HCT116 (cell line): ENCODE measurements around the gene WDR93. TPM values are rescaled to one million over a fixed set of nuclear protein-coding genes. Genes with fewer than 3 reads are reported as not detected.

ENCODE experiments used
- ATAC-seq: fragments of 200-7000 bp; cut with Tn5 transposase; 2 replicates; pipeline ENCODE4 v1.9.1; 2020; ENCODE audit warnings: mild to moderate bottlenecking, moderate library complexity
- BruUV-seq: library from RNA; stranded (reverse); fragments of 400-500 nt; replicated peaks from 2 replicates; lab custom pipeline; 2021; lab: Mats Ljungman, UMichigan
- CTCF ChIA-PET: fragments of 300-600 bp; sonication (Branson Sonifier 250); formaldehyde crosslinking; loops from one replicate; lab custom pipeline; 2021; ENCODE audit warnings: antibody characterized with exemption; lab: Charles Lee
- POLR2A ChIA-PET: fragments of 300-600, 350-600 bp; sonication (Branson Sonifier 250); formaldehyde crosslinking; loops from one replicate; lab custom pipeline; 2021; ENCODE audit warnings: antibody characterized with exemption; lab: Charles Lee
- RAD21 ChIA-PET, 2 experiments: fragments of 300-600 bp; sonication (Branson Sonifier 250); formaldehyde crosslinking; loops; one replicate each; lab custom pipeline; 2023; ENCODE audit warnings: low total read pairs in 2 of 2; ENCODE audit not compliant: uncharacterized antibody in 2 of 2, unreplicated experiment in 2 of 2, low non-redundant PET in 1 of 2; lab: Charles Lee
- DNase-seq: peaks from one replicate; pipeline ENCODE4 v3.0.0-alpha.2; 2010; ENCODE audit warnings: low read depth, low spot score
- H2AFZ ChIP-seq: fragments of 200-600 bp; shearing (Covaris generic), sonication (generic); 2 replicates; pipeline ENCODE4 v1.6.1; 2017; ENCODE audit warnings: low read depth, mixed run types, mixed read lengths, antibody characterized with exemption, low read length; ENCODE audit not compliant: poor library complexity, severe bottlenecking
- H3K27ac ChIP-seq: 2 replicates; pipeline ENCODE4 v1.5.1; 2012; ENCODE audit warnings: low read depth, low read length
- H3K27me3 ChIP-seq: fragments of 200-600 bp; sonication (generic); 2 replicates; pipeline ENCODE4 v1.6.1; 2016; ENCODE audit warnings: mixed run types, low read length, mixed read lengths; ENCODE audit not compliant: insufficient read depth
- H3K36me3 ChIP-seq, 2 experiments: fragments of 200-500 bp in 1 of 2; fragments of 200-600 bp in 1 of 2; sonication (Bioruptor generic) in 1 of 2; sonication (generic) in 1 of 2; 2 replicates each; pipeline versions ENCODE4 v1.5.1 to v1.6.1; 2014 to 2016; ENCODE audit warnings: low read length in 2 of 2, inconsistent platforms in 1 of 2, mixed read lengths in 1 of 2, mixed run types in 1 of 2; ENCODE audit not compliant: insufficient read depth in 2 of 2, control insufficient read depth in 1 of 2
- H3K4me1 ChIP-seq, 2 experiments: fragments of 200-600 bp in 1 of 2; sonication (generic) in 1 of 2; 2 replicates each; pipeline versions ENCODE4 v1.5.1 to v1.6.1; 2012 to 2017; ENCODE audit warnings: low read length in 2 of 2, inconsistent platforms in 1 of 2, mild to moderate bottlenecking in 1 of 2, mixed read lengths in 1 of 2, mixed run types in 1 of 2, moderate library complexity in 1 of 2; ENCODE audit not compliant: insufficient read depth in 2 of 2, control insufficient read depth in 1 of 2
- H3K4me2 ChIP-seq: fragments of 200-600 bp; sonication (generic); 2 replicates; pipeline ENCODE4 v1.6.1; 2017; ENCODE audit warnings: mixed run types, low read length, mixed read lengths
- H3K4me3 ChIP-seq, 2 experiments: fragments of 200-600 bp in 1 of 2; sonication (generic) in 1 of 2; replicated peaks in 1 of 2; 2 replicates each; pipeline ENCODE4 v1.5.1; 2011 to 2016; ENCODE audit warnings: low read length in 2 of 2, control low read depth in 1 of 2, low read depth in 1 of 2, mild to moderate bottlenecking in 1 of 2, mixed read lengths in 1 of 2, mixed run types in 1 of 2
- H3K79me2 ChIP-seq: fragments of 200-600 bp; sonication (generic); 2 replicates; pipeline ENCODE4 v1.6.1; 2017; ENCODE audit warnings: mild to moderate bottlenecking, mixed run types, low read length, moderate library complexity, mixed read lengths; ENCODE audit not compliant: insufficient read depth
- H3K9ac ChIP-seq: fragments of 200-600 bp; sonication (generic); 2 replicates; pipeline ENCODE4 v1.6.1; 2016; ENCODE audit warnings: low read length, mixed read lengths
- H3K9me2 ChIP-seq: fragments of 200-600 bp; sonication (generic), shearing (Covaris generic); 2 replicates; pipeline ENCODE4 v1.6.1; 2017; ENCODE audit warnings: mixed run types, mild to moderate bottlenecking, moderate library complexity; ENCODE audit not compliant: insufficient read depth
- H3K9me3 ChIP-seq, 2 experiments: fragments of 200-500 bp in 1 of 2; fragments of 200-600 bp in 1 of 2; sonication (Bioruptor generic) in 1 of 2; sonication (generic) in 1 of 2; 2 replicates each; pipeline ENCODE4 v1.6.1; 2014 to 2017; ENCODE audit warnings: low read length in 2 of 2, mixed read lengths in 2 of 2, inconsistent platforms in 1 of 2, low read depth in 1 of 2, mild to moderate bottlenecking in 1 of 2, mixed run types in 1 of 2, moderate library complexity in 1 of 2; ENCODE audit not compliant: control insufficient read depth in 1 of 2, insufficient read depth in 1 of 2
- H4K20me1 ChIP-seq: fragments of 200-600 bp; sonication (generic), shearing (Covaris generic); 2 replicates; pipeline ENCODE4 v1.6.1; 2017; ENCODE audit warnings: mixed run types, mild to moderate bottlenecking, moderate library complexity; ENCODE audit not compliant: insufficient read depth
- CBX3 ChIP-seq: IDR thresholded peaks from 2 replicates; pipeline ENCODE4 v1.6.1; 2012; ENCODE audit warnings: low read depth
- EZH2 ChIP-seq: fragments of 200-600 bp; sonication (generic); IDR thresholded peaks from 2 replicates; pipeline ENCODE4 v1.6.1; 2017; ENCODE audit warnings: antibody characterized with exemption, mixed run types
- FOSL1 ChIP-seq: IDR thresholded peaks from 2 replicates; pipeline ENCODE4 v1.6.1; 2012; ENCODE audit warnings: low read depth
- POLR2A ChIP-seq: IDR thresholded peaks from 2 replicates; pipeline ENCODE4 v1.7.0; 2011; ENCODE audit warnings: borderline replicate concordance; ENCODE audit not compliant: insufficient read depth, insufficient read length; ENCODE audit errors: extremely low read depth
- POLR2AphosphoS5 ChIP-seq: IDR thresholded peaks from 2 replicates; pipeline ENCODE4 v1.6.1; 2011; ENCODE audit warnings: mild to moderate bottlenecking, low read depth, low read length, moderate library complexity
- RAD21 ChIP-seq: IDR thresholded peaks from 2 replicates; pipeline ENCODE4 v1.6.1; 2012; ENCODE audit warnings: low read depth, mild to moderate bottlenecking
- SIN3A ChIP-seq: IDR thresholded peaks from 2 replicates; pipeline ENCODE4 v1.6.1; 2012; ENCODE audit warnings: low read depth
- SP1 ChIP-seq: IDR thresholded peaks from 2 replicates; pipeline ENCODE4 v1.6.1; 2012; ENCODE audit warnings: low read depth
- SRF ChIP-seq: IDR thresholded peaks from 2 replicates; pipeline ENCODE4 v1.6.1; 2012; ENCODE audit warnings: low read depth
- intact Hi-C: fragments of 100-400 bp; cut with micrococcal nuclease; formaldehyde crosslinking; loops from 2 replicates; pipeline ENCODE4 v1.10.0; 2022
- total RNA-seq: library from RNA; stranded (reverse); gene quantifications from one replicate; pipeline ENCODE4 v1.2.1, GENCODE V29; 2021; ENCODE audit not compliant: unreplicated experiment
- TF ChIP-seq, protein P1 (sequence below): IDR thresholded peaks from 2 replicates; pipeline ENCODE4 v1.6.1; 2012
- TF ChIP-seq, protein P2 (sequence below): IDR thresholded peaks from 2 replicates; pipeline ENCODE4 v1.6.1; 2012; ENCODE audit warnings: low read depth
- TF ChIP-seq, protein P3 (sequence below): IDR thresholded peaks from 2 replicates; pipeline ENCODE4 v1.6.1; 2012

The WDR93 gene
- total RNA-seq, 1 experiment from 2014 or later = 0.42 TPM

DNA sequence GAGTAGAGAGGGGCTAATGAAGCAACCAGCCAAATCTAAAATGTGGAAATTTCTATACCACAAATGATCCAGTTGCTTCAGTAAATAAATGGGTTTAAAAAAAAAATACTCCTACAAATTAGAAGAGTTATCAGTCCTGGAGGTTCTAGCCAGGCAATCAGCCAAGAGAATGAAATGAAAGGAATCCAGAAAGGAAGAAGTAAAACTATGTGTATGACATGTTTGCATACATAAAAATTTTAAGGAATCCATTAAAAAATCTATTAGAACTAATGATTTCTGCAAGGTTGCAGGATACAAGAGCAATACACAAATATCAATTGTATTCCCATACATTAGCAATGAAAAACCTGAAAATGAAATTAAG, 95.1 kb downstream of the WDR93 start:
- Histone ChIP-seq H2AFZ (peak overlapping the region; percentile 50), H3K9me2 (no peaks in the 10 kb centered on the region), H4K20me1 (no peaks in the 10 kb centered on the region), H3K4me3 (no peak overlapping the region), H3K9ac (no peak overlapping the region), H3K36me3 (no peaks in the 10 kb centered on the region), H3K4me2 (no peak overlapping the region; the same call in 1 of the 2 replicates), H3K9me3 (no peaks in the 10 kb centered on the region), H3K4me1 (peaks cover 8 to 52% of the 10 kb centered on the region in 2 experiments; a peak in 3 of 4 replicates), H3K27ac (no peak overlapping the region), H3K79me2 (no peaks in the 10 kb centered on the region), H3K27me3 (no peaks in the 10 kb centered on the region)
- no TSS peak for BruUV-seq
- ChIA-PET RAD21 (no interaction called here), CTCF (no interaction called here), POLR2A (no interaction called here)
- intact Hi-C loops = no loop called here
- DNase-seq (no peak), ATAC-seq (no peak)
- TF ChIP-seq, protein P1, sequence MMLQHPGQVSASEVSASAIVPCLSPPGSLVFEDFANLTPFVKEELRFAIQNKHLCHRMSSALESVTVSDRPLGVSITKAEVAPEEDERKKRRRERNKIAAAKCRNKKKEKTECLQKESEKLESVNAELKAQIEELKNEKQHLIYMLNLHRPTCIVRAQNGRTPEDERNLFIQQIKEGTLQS = no peak
- TF ChIP-seq POLR2A = no peak
- TF ChIP-seq EZH2 = no peak
- no peak for TF ChIP-seq SRF
- TF ChIP-seq RAD21 = no peak
- no peak for TF ChIP-seq FOSL1
- TF ChIP-seq POLR2AphosphoS5 = no peak
- no peak for TF ChIP-seq SIN3A
- TF ChIP-seq SP1 = no peak
- TF ChIP-seq, protein P2, sequence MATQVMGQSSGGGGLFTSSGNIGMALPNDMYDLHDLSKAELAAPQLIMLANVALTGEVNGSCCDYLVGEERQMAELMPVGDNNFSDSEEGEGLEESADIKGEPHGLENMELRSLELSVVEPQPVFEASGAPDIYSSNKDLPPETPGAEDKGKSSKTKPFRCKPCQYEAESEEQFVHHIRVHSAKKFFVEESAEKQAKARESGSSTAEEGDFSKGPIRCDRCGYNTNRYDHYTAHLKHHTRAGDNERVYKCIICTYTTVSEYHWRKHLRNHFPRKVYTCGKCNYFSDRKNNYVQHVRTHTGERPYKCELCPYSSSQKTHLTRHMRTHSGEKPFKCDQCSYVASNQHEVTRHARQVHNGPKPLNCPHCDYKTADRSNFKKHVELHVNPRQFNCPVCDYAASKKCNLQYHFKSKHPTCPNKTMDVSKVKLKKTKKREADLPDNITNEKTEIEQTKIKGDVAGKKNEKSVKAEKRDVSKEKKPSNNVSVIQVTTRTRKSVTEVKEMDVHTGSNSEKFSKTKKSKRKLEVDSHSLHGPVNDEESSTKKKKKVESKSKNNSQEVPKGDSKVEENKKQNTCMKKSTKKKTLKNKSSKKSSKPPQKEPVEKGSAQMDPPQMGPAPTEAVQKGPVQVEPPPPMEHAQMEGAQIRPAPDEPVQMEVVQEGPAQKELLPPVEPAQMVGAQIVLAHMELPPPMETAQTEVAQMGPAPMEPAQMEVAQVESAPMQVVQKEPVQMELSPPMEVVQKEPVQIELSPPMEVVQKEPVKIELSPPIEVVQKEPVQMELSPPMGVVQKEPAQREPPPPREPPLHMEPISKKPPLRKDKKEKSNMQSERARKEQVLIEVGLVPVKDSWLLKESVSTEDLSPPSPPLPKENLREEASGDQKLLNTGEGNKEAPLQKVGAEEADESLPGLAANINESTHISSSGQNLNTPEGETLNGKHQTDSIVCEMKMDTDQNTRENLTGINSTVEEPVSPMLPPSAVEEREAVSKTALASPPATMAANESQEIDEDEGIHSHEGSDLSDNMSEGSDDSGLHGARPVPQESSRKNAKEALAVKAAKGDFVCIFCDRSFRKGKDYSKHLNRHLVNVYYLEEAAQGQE = no peak
- TF ChIP-seq, protein P3, sequence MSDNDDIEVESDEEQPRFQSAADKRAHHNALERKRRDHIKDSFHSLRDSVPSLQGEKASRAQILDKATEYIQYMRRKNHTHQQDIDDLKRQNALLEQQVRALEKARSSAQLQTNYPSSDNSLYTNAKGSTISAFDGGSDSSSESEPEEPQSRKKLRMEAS = no peak
- no peak for TF ChIP-seq CBX3
